ENCODE data around the gene NOS1AP. TPM values are rescaled to one million over a fixed set of nuclear protein-coding genes. Genes with fewer than 3 reads are reported as not detected.

Gene NOS1AP
- polyA plus RNA-seq, 3 donors: 0.12 TPM; not detected in 2

GRCh38 chr1:162300057-162300917, 230.8 kb downstream of the NOS1AP start:
- Histone ChIP-seq H3K4me2 (replicated peaks; ENCODE audit: extremely low read depth, low read length, poor library complexity, severe bottlenecking) (no peak overlapping the region), H2AFZ (ENCODE audit: insufficient read depth, low read depth, low read length, poor library complexity, severe bottlenecking) (no peak overlapping the region), H3K9ac (ENCODE audit: insufficient read depth, low read length, poor library complexity, severe bottlenecking) (no peak overlapping the region), H3K36me3 (replicated peaks in 1 of 2; ENCODE audit: control insufficient read depth in 1 of 2, insufficient read depth in 2 of 2, low read length in 2 of 2) (no peaks in the 10 kb centered on the region), H3K27ac (ENCODE audit: low read depth in 1 of 2, low read length in 2 of 2) (no peak overlapping the region), H3K79me2 (ENCODE audit: insufficient read depth, low read length) (no peaks in the 10 kb centered on the region), H3K27me3 (ENCODE audit: control insufficient read depth in 2 of 2, insufficient read depth in 2 of 2, low read length in 2 of 2) (peaks cover 0 to 4% of the 10 kb centered on the region in 2 donors), H4K20me1 (ENCODE audit: insufficient read depth, low read length) (no peaks in the 10 kb centered on the region), H3K4me3 (replicated peaks in 1 of 3; ENCODE audit: low read depth in 2 of 3, low read length in 3 of 3) (no peak overlapping the region), H3K4me1 (ENCODE audit: control insufficient read depth in 1 of 2, insufficient read depth in 2 of 2, low read length in 2 of 2) (no peaks in the 10 kb centered on the region), H3K9me3 (replicated peaks in 1 of 2; ENCODE audit: control insufficient read depth in 1 of 2, insufficient read depth in 1 of 2, low read length in 2 of 2) (no peaks in the 10 kb centered on the region)
- TF ChIP-seq CTCF (IDR thresholded peaks at IDR 0.05): no peak
- H3K4me1 Mint-ChIP-seq: no peaks in the 10 kb centered on the region
- peak overlapping the region in 1 of 7 donors; percentile 26 for H3K27ac Mint-ChIP-seq
- DNase-seq: no peak
- intact Hi-C loops (cut with micrococcal nuclease): no loop called here
- WGBS (ENCODE audit: insufficient coverage): 94% methylated on average over 4 of the region's 8 CpGs
- no peak overlapping the region for H3K4me3 Mint-ChIP-seq
- peaks cover 0 to 15% (median 11%) of the 10 kb centered on the region in 3 donors for H3K27me3 Mint-ChIP-seq (ENCODE audit: low read depth in 3 of 3)
- no peaks in the 10 kb centered on the region for H3K36me3 Mint-ChIP-seq
- peaks cover 0 to 9% (median 3%) of the 10 kb centered on the region in 7 donors for H3K9me3 Mint-ChIP-seq

GRCh38 chr1:162301696-162302095, 232.2 kb downstream of the NOS1AP start:
- H3K4me1 Mint-ChIP-seq: no peaks in the 10 kb centered on the region
- no peak overlapping the region for H3K9ac ChIP-seq (ENCODE audit: insufficient read depth, low read length, poor library complexity, severe bottlenecking)
- no peaks in the 10 kb centered on the region for H4K20me1 ChIP-seq (ENCODE audit: insufficient read depth, low read length)
- H3K27me3 Mint-ChIP-seq (ENCODE audit: low read depth in 3 of 3): peaks cover 1 to 13% (median 9%) of the 10 kb centered on the region in 3 donors
- peaks cover 0 to 9% (median 3%) of the 10 kb centered on the region in 7 donors for H3K9me3 Mint-ChIP-seq
- no peaks in the 10 kb centered on the region for H3K9me3 ChIP-seq (replicated peaks in 1 of 2; ENCODE audit: control insufficient read depth in 1 of 2, insufficient read depth in 1 of 2, low read length in 2 of 2)
- no peak overlapping the region for H2AFZ ChIP-seq (ENCODE audit: insufficient read depth, low read depth, low read length, poor library complexity, severe bottlenecking)
- intact Hi-C loops (cut with micrococcal nuclease): no loop called here
- no peak overlapping the region for H3K4me3 Mint-ChIP-seq
- H3K4me3 ChIP-seq (replicated peaks in 1 of 3; ENCODE audit: low read depth in 2 of 3, low read length in 3 of 3): no peak overlapping the region
- H3K27me3 ChIP-seq (ENCODE audit: control insufficient read depth in 2 of 2, insufficient read depth in 2 of 2, low read length in 2 of 2): peaks cover 0 to 4% of the 10 kb centered on the region in 2 donors
- no peaks in the 10 kb centered on the region for H3K79me2 ChIP-seq (ENCODE audit: insufficient read depth, low read length)
- H3K27ac ChIP-seq (ENCODE audit: low read depth in 1 of 2, low read length in 2 of 2): no peak overlapping the region
- no peaks in the 10 kb centered on the region for H3K36me3 ChIP-seq (replicated peaks in 1 of 2; ENCODE audit: control insufficient read depth in 1 of 2, insufficient read depth in 2 of 2, low read length in 2 of 2)
- H3K27ac Mint-ChIP-seq: no peak overlapping the region
- TF ChIP-seq CTCF (IDR thresholded peaks at IDR 0.05): no peak
- no peaks in the 10 kb centered on the region for H3K4me1 ChIP-seq (ENCODE audit: control insufficient read depth in 1 of 2, insufficient read depth in 2 of 2, low read length in 2 of 2)
- no peaks in the 10 kb centered on the region for H3K36me3 Mint-ChIP-seq
- WGBS (ENCODE audit: insufficient coverage): 100% methylated on average over 2 of the region's 4 CpGs
- H3K4me2 ChIP-seq (replicated peaks; ENCODE audit: extremely low read depth, low read length, poor library complexity, severe bottlenecking): no peak overlapping the region
- no peak for DNase-seq
